Measurements from ENCODE around the gene TRIP13.
"Not testable (repeated sequence)": the region's sequence is repeated elsewhere in the genome, so short reads cannot be mapped to it uniquely, and the experiment has no call there.

Gene TRIP13

DNA sequence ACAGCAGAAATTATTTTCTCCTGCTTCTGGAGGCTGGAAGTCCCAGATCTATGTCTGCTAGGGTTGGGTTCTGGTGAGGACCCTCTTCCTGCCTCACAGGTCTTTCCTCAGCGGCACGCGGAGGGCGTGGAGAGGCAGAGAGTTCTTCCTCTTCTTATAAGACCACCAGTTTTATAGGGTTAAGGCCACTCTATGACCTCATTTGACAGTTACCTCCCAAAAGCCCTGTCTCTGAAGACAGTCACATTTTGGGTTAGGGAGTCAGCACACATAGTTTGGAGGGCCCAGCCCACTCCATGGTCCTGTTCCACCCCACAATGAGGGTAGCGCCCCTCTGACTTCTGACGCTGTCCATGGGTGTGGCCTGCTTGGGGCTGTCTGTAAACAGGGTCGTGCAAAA lies 46.7 kb downstream of the TRIP13 start:
- DNase-seq (ENCODE audit: low read depth): no peak

GRCh38 chr5:940741-941140 lies 48.1 kb downstream of the TRIP13 start:
- not testable (repeated sequence) for DNase-seq (ENCODE audit: low read depth)

DNA sequence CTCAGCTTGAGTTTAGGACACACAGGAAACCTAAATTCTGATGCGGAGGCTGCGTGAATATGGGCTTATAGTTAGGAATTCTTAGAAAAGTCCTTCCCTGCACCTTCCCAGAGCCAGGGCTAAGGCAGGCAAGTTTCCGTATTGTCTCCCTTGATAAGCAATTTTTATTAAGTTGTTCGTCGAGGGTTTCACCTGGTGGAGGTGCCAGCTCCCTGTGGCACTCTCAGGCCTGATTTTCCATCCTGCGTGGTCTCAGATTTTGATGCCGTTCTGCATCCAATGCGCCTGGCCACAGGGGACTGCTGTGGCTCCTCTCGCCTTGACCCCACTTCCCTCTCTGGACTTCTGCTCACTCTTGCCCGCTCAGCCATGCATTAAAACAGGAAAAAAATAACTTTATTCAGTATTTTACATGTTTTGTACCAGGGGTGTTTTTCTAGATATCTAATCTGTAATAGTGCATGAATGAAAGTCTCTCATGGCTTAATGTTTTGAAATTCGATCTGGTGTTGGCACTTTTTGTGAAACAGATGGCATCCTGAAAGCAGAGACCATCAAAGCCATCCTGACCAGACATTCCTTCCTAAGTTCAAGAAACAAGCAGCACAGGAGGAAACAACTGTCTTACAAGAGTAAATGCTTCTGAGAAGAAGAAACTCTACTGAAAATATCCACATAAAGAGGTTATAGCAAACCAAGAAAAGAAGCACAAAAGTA lies 50.7 kb downstream of the TRIP13 start:
- DNase-seq (ENCODE audit: low read depth): no peak

- DNase-seq (ENCODE audit: low read depth): no peak
These were observed 51.4 kb downstream of the TRIP13 start for GRCh38 chr5:943918-944620.

DNA sequence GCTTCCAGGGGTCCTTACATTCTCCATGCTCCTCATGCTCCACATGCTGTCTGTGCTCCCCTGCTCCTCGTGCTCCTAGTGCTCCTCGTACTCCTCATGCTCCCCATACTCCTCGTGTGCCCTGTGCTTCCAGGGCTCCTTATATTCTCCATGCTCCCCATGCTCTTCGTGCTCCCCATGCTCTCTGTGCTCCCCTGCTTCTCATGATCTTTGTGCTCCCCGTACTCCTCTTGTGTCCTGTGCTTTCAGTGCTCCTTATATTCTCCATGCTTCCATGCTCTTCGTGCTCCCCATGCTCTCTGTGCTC lies 51.9 kb downstream of the TRIP13 start:
- no peak for DNase-seq (ENCODE audit: low read depth)

- no peak for DNase-seq (ENCODE audit: low read depth)
These were observed 52.5 kb downstream of the TRIP13 start for GRCh38 chr5:944992-945685.

GRCh38 chr5:945691-946551 lies 53.2 kb downstream of the TRIP13 start:
- no peak for DNase-seq (ENCODE audit: low read depth)

- no peak for DNase-seq (ENCODE audit: low read depth)
These were observed 54.3 kb downstream of the TRIP13 start for GRCh38 chr5:946720-947625.

DNA sequence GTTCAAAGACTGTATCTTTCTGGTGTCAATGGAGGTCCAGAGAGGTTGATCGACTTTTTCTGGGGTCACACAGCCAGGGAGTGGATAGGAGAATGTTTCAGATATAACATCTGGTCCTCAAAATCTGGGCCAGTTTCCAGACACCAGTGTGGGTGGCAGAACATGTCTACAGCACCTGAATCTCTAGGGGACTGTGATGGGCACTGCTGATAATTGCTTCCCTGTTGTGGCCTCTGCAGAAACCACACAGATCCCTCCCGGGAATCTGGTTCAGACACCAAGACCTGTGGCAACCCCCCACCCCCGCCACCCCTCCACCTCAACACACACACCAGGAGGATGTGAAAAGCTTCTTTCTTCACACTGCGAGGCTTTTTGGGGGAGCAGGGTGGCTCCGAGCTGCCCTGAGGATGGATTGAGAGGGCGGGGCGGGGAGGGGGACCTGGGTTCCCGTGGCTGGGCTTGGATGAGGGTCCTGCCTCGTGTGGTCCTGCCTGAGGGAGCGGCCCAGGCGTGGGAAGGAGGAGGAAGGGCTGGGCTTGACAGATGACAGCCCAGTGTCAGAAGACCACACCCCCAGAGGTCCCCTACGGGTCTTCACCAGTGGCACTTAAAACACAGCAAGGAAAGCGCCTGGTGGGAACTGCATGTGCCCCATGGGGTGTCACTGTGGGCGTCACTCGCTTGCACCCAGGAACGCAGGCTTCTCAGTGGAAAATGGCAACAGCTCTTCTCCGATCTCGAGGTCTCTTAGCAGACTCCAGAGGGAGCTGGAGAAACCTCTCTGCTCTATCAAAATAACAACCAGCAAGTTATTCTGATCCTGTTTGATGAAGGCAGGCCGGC lies 55.2 kb downstream of the TRIP13 start:
- no peak for DNase-seq (ENCODE audit: low read depth)

GRCh38 chr5:948472-949274 lies 56.0 kb downstream of the TRIP13 start:
- no peak for DNase-seq (ENCODE audit: low read depth)

DNA sequence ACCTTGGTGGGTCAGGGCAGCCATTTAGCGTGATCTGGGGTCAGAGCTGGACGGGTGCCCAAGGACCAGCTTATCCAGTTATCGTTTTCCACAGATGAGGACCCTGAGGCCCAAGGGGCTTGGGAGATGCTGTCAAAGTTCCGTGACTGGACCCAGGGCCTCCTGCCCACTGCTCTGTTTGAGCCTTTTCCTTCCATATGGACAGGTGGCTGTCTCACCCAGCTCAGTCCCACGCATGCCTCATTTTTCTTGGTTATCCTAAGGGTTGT lies 56.5 kb downstream of the TRIP13 start:
- no peak for DNase-seq (ENCODE audit: low read depth)

DNA sequence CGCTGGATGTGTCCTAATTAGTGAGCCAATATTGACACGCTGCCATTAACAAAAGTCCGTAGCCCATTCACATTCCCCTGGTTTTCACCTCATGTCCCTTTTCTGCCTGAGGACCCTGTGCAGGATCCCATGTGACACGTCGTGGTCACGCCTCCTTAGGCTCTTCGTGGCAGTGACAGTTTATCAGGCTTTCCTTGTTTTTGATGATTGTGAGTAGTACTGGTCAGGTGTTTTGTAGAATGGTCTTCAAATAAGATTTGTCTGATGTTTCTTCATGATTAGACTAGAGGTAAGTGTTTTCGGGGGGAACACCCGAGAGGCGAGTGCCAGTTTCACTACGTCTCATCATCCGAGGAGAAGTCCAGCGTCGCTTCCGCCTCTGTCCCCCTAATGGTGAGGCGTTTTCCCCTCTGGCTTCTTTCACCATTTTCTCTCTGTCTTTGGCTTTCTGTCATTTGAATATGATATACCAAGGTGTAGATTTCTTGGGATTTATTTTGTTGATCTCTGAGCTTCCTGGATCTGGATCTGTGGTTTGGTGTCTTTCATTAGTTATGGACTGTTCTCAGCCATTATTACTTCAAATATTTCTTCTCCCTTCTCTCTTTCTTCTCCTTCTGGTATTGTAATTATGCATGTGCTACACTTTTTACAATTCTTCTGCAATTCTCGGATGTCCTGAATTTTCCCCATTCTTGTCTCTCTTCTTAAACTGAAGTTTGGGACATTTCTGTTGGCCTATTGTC lies 57.3 kb downstream of the TRIP13 start:
- DNase-seq (ENCODE audit: low read depth): no peak

DNA sequence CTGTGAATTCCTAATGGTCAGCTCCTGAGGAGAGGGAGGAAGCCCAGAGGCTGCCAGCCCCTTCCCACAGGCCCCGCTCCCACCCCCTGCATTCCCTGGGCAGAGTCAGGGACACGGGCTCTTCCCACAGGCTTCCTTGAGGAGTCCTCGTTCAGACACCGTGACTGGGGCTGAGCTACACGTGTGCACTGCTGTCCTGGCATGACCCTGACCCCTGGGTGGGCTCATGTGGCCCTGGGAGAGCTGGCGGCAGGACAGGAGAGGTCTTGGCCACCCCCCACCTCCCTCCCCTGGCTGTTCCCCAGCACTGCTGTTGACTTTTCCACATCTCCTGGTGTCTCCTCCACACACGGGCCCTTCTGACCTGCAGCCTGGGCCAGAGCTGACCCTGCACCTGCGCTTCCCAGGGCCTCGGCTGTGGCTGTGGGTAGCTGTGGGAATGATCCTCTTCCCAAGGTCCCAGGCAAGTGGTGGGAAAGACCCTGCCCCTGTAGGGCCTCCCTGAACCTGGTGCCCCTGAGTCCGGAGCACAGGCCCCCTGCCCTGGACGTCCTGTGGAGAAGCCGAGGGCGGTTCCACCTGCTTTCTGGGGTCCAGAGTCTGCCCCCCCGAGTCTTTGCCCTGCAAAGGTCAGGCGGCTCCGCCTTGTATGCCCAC lies 59.4 kb downstream of the TRIP13 start:
- no peak for DNase-seq (ENCODE audit: low read depth)

GRCh38 chr5:952597-953271 lies 60.0 kb downstream of the TRIP13 start:
- DNase-seq (ENCODE audit: low read depth): no peak

GRCh38 chr5:953535-954449 lies 61.1 kb downstream of the TRIP13 start:
- no peak for DNase-seq (ENCODE audit: low read depth)

- no peak for DNase-seq (ENCODE audit: low read depth)
These were observed 63.4 kb downstream of the TRIP13 start for GRCh38 chr5:955886-956761.

All from activated T-helper 1 cell treated with Interleukin-2 at 50 U/mL for 16 hours (primary cell).